ENCODE results near the gene DCDC2C.

- TF ChIP-seq, protein P1, sequence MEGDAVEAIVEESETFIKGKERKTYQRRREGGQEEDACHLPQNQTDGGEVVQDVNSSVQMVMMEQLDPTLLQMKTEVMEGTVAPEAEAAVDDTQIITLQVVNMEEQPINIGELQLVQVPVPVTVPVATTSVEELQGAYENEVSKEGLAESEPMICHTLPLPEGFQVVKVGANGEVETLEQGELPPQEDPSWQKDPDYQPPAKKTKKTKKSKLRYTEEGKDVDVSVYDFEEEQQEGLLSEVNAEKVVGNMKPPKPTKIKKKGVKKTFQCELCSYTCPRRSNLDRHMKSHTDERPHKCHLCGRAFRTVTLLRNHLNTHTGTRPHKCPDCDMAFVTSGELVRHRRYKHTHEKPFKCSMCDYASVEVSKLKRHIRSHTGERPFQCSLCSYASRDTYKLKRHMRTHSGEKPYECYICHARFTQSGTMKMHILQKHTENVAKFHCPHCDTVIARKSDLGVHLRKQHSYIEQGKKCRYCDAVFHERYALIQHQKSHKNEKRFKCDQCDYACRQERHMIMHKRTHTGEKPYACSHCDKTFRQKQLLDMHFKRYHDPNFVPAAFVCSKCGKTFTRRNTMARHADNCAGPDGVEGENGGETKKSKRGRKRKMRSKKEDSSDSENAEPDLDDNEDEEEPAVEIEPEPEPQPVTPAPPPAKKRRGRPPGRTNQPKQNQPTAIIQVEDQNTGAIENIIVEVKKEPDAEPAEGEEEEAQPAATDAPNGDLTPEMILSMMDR (IDR thresholded peaks at IDR 0.05; ENCODE audit: low read length): no peak
- no peak for TF ChIP-seq EZH2 (IDR thresholded peaks at IDR 0.05; ENCODE audit: borderline replicate concordance, low read length)
These were observed 47.9 kb downstream of the DCDC2C start for GRCh38 chr2:3751251-3751650.
